ENCODE results near the gene RNF17. TPM values are rescaled to one million over a fixed set of nuclear protein-coding genes. Genes with fewer than 3 reads are reported as not detected.

Gene RNF17
- total and polyA plus RNA-seq, 4 donors, result 0.08 to 0.14 TPM; not detected in 2

- TF ChIP-seq, protein P1, sequence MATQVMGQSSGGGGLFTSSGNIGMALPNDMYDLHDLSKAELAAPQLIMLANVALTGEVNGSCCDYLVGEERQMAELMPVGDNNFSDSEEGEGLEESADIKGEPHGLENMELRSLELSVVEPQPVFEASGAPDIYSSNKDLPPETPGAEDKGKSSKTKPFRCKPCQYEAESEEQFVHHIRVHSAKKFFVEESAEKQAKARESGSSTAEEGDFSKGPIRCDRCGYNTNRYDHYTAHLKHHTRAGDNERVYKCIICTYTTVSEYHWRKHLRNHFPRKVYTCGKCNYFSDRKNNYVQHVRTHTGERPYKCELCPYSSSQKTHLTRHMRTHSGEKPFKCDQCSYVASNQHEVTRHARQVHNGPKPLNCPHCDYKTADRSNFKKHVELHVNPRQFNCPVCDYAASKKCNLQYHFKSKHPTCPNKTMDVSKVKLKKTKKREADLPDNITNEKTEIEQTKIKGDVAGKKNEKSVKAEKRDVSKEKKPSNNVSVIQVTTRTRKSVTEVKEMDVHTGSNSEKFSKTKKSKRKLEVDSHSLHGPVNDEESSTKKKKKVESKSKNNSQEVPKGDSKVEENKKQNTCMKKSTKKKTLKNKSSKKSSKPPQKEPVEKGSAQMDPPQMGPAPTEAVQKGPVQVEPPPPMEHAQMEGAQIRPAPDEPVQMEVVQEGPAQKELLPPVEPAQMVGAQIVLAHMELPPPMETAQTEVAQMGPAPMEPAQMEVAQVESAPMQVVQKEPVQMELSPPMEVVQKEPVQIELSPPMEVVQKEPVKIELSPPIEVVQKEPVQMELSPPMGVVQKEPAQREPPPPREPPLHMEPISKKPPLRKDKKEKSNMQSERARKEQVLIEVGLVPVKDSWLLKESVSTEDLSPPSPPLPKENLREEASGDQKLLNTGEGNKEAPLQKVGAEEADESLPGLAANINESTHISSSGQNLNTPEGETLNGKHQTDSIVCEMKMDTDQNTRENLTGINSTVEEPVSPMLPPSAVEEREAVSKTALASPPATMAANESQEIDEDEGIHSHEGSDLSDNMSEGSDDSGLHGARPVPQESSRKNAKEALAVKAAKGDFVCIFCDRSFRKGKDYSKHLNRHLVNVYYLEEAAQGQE (IDR thresholded peaks at IDR 0.05), result no peak
- TF ChIP-seq CTCF (IDR thresholded peaks at IDR 0.05; ENCODE audit: low read depth, low read length, missing input control) (no peak), YY1 (IDR thresholded peaks at IDR 0.05) (no peak)
These were observed 29.0 kb upstream of the RNF17 start (continued) for GRCh38 chr13:24734950-24735349.

GRCh38 chr13:24737042-24737441, 26.9 kb upstream of the RNF17 start:
- TF ChIP-seq, protein P2, sequence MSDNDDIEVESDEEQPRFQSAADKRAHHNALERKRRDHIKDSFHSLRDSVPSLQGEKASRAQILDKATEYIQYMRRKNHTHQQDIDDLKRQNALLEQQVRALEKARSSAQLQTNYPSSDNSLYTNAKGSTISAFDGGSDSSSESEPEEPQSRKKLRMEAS (IDR thresholded peaks at IDR 0.05), result no peak
- TF ChIP-seq HNF4G (IDR thresholded peaks at IDR 0.05), result no peak
- WGBS, result 76% methylated on average over 6 of the region's 6 CpGs

DNA sequence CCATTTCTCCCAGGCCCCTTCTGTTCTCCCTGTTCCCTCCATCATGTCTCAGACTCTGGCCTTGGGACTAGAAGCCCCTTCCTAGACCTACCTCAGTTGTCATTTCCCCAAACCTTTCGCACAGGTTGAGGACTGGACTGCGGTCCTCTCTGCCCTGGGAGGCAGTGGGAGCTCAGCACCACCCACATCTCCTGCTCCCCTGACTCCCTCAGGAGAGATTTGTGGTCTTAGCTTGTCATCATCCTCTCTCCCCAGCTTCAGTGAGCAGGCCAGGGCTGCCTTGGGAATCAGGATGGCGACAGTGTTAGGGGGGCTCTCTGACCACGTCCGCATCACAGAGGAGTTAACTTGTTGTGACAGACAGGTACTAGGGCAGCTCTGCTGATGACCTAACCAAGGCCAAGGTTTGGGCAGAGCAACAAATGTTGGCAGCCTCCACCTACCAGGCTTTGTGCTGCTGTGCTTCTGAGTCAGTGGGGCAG, 25.6 kb upstream of the RNF17 start:
- H3K27ac ChIP-seq (ENCODE audit: low read depth in 1 of 2, low read length in 2 of 2), result no peak overlapping the region
- no peaks in the 10 kb centered on the region for H3K27me3 ChIP-seq (ENCODE audit: control insufficient read depth in 4 of 4, insufficient read depth in 4 of 4, low read length in 3 of 4)
- no peaks in the 10 kb centered on the region for H3K9me3 ChIP-seq (ENCODE audit: control insufficient read depth in 4 of 4, low read length in 3 of 4)
- 93% methylated on average over 5 of the region's 5 CpGs for WGBS
- no peak overlapping the region for H3K4me3 ChIP-seq (ENCODE audit: low read depth in 1 of 3, low read length in 3 of 3)
- H3K36me3 ChIP-seq (ENCODE audit: control insufficient read depth in 4 of 4, insufficient read depth in 3 of 4, low read depth in 1 of 4, low read length in 3 of 4), result no peaks in the 10 kb centered on the region
- H3K4me1 ChIP-seq (ENCODE audit: control insufficient read depth in 4 of 4, insufficient read depth in 4 of 4, low read length in 3 of 4), result no peaks in the 10 kb centered on the region
- DNase-seq (ENCODE audit: low spot score), result no peak
- no peak overlapping the region for H3K9ac ChIP-seq (ENCODE audit: low read depth in 1 of 2, low read length in 2 of 2)
- TF ChIP-seq EGR1 (IDR thresholded peaks at IDR 0.05; ENCODE audit: low read depth in 2 of 2) (no peak), CTCF (IDR thresholded peaks at IDR 0.05; ENCODE audit: low read depth, low read length, missing input control) (no peak), TAF1 (conservative IDR thresholded peaks at IDR 0.05) (no peak), RXRA (IDR thresholded peaks at IDR 0.05) (no peak), JUND (IDR thresholded peaks at IDR 0.05) (no peak), RAD21 (IDR thresholded peaks at IDR 0.05) (no peak), GABPA (IDR thresholded peaks at IDR 0.05 in 1 of 2, conservative IDR thresholded peaks at IDR 0.05 in 1 of 2) (no peak), FOXA2 (IDR thresholded peaks at IDR 0.05) (no peak), SP1 (IDR thresholded peaks at IDR 0.05) (no peak), HNF4G (IDR thresholded peaks at IDR 0.05) (no peak), NR2F2 (IDR thresholded peaks at IDR 0.05) (no peak)
- TF ChIP-seq, protein P3, sequence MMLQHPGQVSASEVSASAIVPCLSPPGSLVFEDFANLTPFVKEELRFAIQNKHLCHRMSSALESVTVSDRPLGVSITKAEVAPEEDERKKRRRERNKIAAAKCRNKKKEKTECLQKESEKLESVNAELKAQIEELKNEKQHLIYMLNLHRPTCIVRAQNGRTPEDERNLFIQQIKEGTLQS (IDR thresholded peaks at IDR 0.05), result no peak
- TF ChIP-seq, protein P4, sequence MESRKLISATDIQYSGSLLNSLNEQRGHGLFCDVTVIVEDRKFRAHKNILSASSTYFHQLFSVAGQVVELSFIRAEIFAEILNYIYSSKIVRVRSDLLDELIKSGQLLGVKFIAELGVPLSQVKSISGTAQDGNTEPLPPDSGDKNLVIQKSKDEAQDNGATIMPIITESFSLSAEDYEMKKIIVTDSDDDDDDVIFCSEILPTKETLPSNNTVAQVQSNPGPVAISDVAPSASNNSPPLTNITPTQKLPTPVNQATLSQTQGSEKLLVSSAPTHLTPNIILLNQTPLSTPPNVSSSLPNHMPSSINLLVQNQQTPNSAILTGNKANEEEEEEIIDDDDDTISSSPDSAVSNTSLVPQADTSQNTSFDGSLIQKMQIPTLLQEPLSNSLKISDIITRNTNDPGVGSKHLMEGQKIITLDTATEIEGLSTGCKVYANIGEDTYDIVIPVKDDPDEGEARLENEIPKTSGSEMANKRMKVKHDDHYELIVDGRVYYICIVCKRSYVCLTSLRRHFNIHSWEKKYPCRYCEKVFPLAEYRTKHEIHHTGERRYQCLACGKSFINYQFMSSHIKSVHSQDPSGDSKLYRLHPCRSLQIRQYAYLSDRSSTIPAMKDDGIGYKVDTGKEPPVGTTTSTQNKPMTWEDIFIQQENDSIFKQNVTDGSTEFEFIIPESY (IDR thresholded peaks at IDR 0.05), result no peak
- TF ChIP-seq, protein P2 (IDR thresholded peaks at IDR 0.05), result no peak
- TF ChIP-seq, protein P1 (IDR thresholded peaks at IDR 0.05), result no peak

More at GRCh38 chr13:24737042-24737441, 26.9 kb upstream of the RNF17 start:
- Histone ChIP-seq H3K4me3 (ENCODE audit: low read depth in 1 of 3, low read length in 3 of 3) (no peak overlapping the region), H3K9ac (ENCODE audit: low read depth in 1 of 2, low read length in 2 of 2) (no peak overlapping the region), H3K9me3 (ENCODE audit: control insufficient read depth in 4 of 4, low read length in 3 of 4) (no peaks in the 10 kb centered on the region), H3K27me3 (ENCODE audit: control insufficient read depth in 4 of 4, insufficient read depth in 4 of 4, low read length in 3 of 4) (no peaks in the 10 kb centered on the region), H3K36me3 (ENCODE audit: control insufficient read depth in 4 of 4, insufficient read depth in 3 of 4, low read depth in 1 of 4, low read length in 3 of 4) (no peaks in the 10 kb centered on the region), H3K4me1 (ENCODE audit: control insufficient read depth in 4 of 4, insufficient read depth in 4 of 4, low read length in 3 of 4) (no peaks in the 10 kb centered on the region), H3K27ac (ENCODE audit: low read depth in 1 of 2, low read length in 2 of 2) (no peak overlapping the region)
- DNase-seq (ENCODE audit: low spot score), result no peak
